GM12872 (cell line): Measurements from ENCODE around the gene UNC5B.

Experiments used
- TF ChIP-seq, protein P1 (sequence below): IDR thresholded peaks from 3 replicates; pipeline ENCODE4 v1.5.1; 2011; ENCODE audit warnings: low read depth, mild to moderate bottlenecking, low read length, moderate library complexity; ENCODE audit not compliant: insufficient read depth

The UNC5B gene

DNA sequence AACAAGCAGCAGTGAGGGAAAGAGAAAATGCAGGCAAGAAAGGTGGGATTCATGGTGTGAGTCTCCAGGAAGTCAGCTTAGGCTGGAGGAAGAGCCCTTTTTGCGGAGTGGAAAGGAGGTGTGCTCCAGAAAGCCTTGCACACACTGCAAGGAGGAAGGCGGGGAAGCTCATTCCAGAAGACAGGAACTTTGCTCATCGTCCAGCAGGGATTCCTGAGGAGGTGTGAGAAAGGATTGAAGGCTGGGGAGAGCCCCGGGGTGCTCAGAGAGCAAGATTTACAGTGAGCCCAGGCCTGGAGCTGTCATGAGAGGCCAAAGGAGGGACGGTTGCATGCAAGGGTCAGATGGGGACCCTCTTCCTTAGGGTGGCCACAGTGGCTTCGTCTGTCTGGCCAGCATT is 124.3 kb downstream of the UNC5B start:
- TF ChIP-seq, protein P1, sequence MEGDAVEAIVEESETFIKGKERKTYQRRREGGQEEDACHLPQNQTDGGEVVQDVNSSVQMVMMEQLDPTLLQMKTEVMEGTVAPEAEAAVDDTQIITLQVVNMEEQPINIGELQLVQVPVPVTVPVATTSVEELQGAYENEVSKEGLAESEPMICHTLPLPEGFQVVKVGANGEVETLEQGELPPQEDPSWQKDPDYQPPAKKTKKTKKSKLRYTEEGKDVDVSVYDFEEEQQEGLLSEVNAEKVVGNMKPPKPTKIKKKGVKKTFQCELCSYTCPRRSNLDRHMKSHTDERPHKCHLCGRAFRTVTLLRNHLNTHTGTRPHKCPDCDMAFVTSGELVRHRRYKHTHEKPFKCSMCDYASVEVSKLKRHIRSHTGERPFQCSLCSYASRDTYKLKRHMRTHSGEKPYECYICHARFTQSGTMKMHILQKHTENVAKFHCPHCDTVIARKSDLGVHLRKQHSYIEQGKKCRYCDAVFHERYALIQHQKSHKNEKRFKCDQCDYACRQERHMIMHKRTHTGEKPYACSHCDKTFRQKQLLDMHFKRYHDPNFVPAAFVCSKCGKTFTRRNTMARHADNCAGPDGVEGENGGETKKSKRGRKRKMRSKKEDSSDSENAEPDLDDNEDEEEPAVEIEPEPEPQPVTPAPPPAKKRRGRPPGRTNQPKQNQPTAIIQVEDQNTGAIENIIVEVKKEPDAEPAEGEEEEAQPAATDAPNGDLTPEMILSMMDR = no peak

DNA sequence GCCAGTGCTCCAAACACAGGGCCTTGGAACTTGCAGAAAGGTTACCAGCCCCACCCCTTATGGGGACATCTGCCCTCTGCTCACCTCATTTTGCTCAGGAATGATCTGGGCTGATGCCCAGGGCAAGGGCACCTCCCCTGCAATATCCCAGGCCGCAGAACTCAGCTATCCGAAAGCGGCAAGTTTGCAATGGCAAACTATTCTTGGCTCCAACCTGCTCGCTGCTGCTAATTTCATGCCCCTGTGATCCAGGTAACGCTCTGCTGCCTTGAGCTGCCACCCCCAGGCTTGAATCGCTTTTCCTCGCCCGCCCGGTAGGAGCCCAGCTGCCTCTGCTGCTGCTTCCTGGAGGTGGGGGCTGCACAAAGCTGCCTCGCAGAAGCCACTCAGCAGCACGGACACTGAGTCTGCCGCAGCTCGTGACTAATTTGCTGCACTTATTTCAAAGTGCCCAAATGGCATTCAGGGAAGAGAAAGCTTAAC is 124.9 kb downstream of the UNC5B start:
- TF ChIP-seq, protein P1 = no peak

DNA sequence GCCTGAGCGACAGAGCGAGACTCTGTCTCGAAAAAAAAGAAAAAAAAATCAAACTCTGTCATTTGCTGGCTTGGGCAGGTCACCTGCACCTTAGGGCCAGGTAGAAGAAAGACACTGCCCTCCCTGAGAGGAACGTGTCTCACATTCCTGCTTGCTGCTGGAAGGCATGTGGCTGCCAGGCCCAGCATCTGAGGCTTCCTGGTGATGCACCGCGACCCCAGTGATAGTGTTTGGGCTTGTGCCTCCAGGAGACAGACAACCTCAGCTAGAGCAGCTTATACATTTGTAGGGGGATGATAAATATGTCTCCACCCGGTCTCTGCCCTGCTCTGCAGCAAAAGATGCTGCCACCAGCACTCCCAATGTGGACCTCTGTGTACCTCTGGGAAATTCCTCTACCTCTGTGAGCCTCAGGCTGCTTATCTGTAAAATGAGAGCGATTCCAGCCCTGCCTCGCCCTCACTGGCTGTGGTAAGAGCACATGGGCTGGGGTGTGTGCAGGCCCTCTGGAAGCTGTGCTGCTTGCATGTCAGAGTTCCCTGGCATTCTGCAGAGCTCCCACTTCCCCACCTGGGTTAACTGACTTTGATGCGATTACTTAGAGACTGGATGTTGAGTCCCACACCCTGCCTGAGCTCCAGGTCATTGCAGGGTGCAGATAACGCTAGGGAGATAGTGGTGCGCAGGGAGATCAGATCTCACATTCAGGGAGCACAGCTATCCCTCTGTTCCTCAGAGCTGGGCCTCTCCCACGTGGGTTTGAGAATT is 126.5 kb downstream of the UNC5B start:
- TF ChIP-seq, protein P1 = no peak

DNA sequence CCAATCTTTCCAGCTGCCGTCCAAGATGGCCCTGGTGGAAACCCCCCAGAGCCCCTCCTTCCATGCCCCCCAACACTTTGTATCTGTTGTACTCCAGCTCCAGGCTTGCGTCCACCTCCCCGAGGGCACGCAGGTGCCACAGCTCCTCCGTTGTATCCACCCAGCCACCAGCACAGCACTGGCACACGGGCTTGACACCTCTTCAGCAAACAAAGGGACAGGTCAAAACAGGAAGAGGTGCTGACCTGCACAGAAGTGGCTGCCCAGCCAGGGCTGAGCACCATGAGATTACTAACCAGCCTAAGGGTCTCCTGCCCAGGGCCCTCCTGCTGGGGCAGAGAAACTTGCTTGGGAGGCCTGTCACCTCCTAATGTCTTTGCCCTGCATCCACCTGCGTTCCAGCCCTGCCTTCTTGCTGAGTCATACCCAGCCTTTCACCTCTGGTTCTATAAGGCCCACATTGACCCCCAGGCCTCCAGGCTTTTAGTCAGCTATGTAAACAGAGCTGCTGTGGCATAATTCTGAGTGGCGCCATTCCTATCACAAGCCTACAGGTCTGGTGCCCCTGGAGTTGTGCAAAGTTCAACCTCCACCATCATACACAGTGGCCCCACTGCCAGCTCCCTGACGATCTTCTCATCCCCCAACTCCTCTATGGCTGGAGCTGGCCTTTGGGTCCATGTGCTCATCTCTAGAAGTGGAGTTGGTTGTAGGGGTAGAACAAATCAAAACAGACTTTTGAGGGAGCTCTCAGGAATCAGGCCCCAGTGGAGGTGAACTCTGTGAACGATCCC is 127.6 kb downstream of the UNC5B start:
- TF ChIP-seq, protein P1 = no peak

DNA sequence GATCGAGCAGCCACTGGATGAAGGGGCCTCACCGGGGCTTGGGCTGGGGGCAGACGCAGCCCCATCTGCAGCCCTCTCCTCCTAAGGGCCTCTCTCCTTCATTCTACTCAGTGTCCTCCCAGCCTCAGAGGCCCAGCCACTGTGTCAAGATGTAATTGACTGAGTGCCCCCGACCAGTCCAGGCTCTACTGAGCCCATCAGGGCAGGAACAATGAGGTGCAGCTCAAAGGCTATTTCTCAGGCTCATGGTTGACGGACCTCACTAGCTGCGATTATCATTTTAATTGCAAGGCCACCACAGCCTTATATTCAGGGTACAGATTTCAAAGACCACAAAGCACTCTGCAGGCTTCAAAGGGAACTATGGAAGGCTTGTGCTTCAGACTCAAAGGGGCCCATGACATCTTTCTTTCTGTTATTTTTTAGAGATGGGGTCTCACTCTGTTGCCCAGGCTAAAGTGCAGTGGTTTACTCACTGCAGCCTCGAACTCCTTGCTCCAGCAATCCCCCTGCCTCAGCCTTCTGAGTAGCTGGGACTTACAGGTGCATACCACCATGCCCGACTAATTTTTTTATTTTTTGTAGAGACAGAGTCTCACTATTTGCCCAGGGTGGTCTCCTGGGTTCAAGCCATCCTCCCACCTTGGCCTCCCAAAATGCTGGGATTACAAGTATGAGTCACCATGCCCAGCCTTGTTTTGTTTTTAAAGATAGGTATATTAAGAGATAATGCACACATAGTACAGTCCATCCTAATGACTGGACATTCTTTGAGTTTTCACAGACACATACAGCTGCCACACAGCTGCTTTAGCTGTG is 130.4 kb downstream of the UNC5B start:
- TF ChIP-seq, protein P1 = no peak

DNA sequence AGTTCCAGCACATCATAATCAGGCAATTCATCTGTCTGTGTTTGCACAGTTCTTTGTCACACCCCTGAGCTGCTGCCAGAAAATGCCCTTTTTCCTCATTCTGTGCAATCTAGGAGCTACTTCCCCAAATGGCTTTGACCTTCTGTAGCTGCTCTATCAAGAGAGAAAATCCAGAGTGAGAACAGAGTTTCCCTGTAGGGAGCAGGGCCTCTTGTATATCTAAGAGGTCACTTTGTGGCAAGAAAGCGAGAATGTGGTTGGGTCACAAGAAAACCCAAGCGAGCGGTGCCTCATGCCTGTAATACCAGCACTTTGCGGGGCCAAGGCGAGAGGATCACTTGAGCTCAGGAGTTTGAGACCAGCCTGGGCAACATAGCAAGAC is 131.0 kb downstream of the UNC5B start:
- TF ChIP-seq, protein P1 = no peak
